HepG2 (cell line): ENCODE data around the gene CALY.

Experiments
- ATF3 ChIP-seq: sonication (generic); formaldehyde crosslinking; IDR thresholded peaks from 2 replicates; pipeline ENCODE4 v1.4.0; 2020; ENCODE audit warnings: missing genetic modification reagents
- BCLAF1 ChIP-seq: fragments of 450-650 bp; IDR thresholded peaks from 2 replicates; pipeline ENCODE4 v1.6.1; 2017; ENCODE audit warnings: mild to moderate bottlenecking
- CREB3 ChIP-seq: sonication (generic); formaldehyde crosslinking; IDR thresholded peaks from 2 replicates; pipeline ENCODE4 v1.5.0; 2020; ENCODE audit warnings: missing genetic modification reagents
- CTCF ChIP-seq: sonication (generic); formaldehyde crosslinking; IDR thresholded peaks from 2 replicates; pipeline ENCODE4 v1.5.0; 2020; ENCODE audit warnings: mild to moderate bottlenecking, missing genetic modification reagents, moderate library complexity
- KLF6 ChIP-seq: IDR thresholded peaks from 2 replicates; pipeline ENCODE4 v1.8.0; 2016; ENCODE audit warnings: missing biosample characterization, missing genetic modification reagents
- KLF9 ChIP-seq: IDR thresholded peaks from 2 replicates; pipeline ENCODE4 v1.6.1; 2016; ENCODE audit warnings: low read depth
- MXI1 ChIP-seq: IDR thresholded peaks from 3 replicates; pipeline ENCODE4 v1.6.1; 2012; ENCODE audit warnings: low read depth, low read length, inconsistent platforms, borderline replicate concordance
- NBN ChIP-seq: fragments of 450-650 bp; conservative IDR thresholded peaks from 2 replicates; pipeline ENCODE4 v1.6.1; 2017
- POLR2AphosphoS5 ChIP-seq: IDR thresholded peaks from 2 replicates; pipeline ENCODE4 v1.6.1; 2012; ENCODE audit warnings: low read depth, low read length
- SIX4 ChIP-seq: sonication (generic); formaldehyde crosslinking; IDR thresholded peaks from 2 replicates; pipeline ENCODE4 v1.4.0; 2020; ENCODE audit warnings: missing genetic modification reagents
- ZNF331 ChIP-seq: sonication (generic); formaldehyde crosslinking; IDR thresholded peaks from 2 replicates; pipeline ENCODE4 v1.4.0; 2020; ENCODE audit warnings: missing genetic modification reagents

- TF ChIP-seq KLF9 (CRISPR knock-in tag) (no peak), CTCF (no peak), POLR2AphosphoS5 (no peak), KLF6 (no peak), ATF3 (CRISPR knock-in tag) (no peak), BCLAF1 (no peak), MXI1 (no peak), ZNF331 (no peak), NBN (no peak), CREB3 (CRISPR knock-in tag) (no peak), SIX4 (no peak)
These were observed 54.9 kb downstream of the CALY start for GRCh38 chr10:133281628-133282372.
